ENCODE data around the gene AXL.

The AXL gene

GRCh38 chr19:41206926-41207750 lies 11.9 kb upstream of the AXL start:
- DNase-seq, result no peak

- no peak for DNase-seq
These were observed 4.9 kb upstream of the AXL start for GRCh38 chr19:41214161-41214560.

- DNase-seq, result no peak
These were observed 1.3 kb upstream of the AXL start for GRCh38 chr19:41217741-41218140.

- DNase-seq, result no peak
These were observed 791 bp upstream of the AXL start for GRCh38 chr19:41218249-41218614.

- no peak for DNase-seq
These were observed 1.0 kb downstream of the AXL start for GRCh38 chr19:41219924-41220567.

GRCh38 chr19:41220811-41221210 lies 1.8 kb downstream of the AXL start:
- peak; percentile 60 for DNase-seq

- DNase-seq, result no peak
These were observed 2.6 kb downstream of the AXL start for GRCh38 chr19:41221514-41222205.

- DNase-seq, result no peak
These were observed 3.2 kb downstream of the AXL start for GRCh38 chr19:41222240-41222639.

GRCh38 chr19:41223431-41224234 lies 4.6 kb downstream of the AXL start:
- no peak for DNase-seq

- no peak for DNase-seq
These were observed 5.6 kb downstream of the AXL start for GRCh38 chr19:41224632-41225031.

GRCh38 chr19:41225238-41226052 lies 6.4 kb downstream of the AXL start:
- DNase-seq, result peak; percentile 86

- DNase-seq, result peak; percentile 51
These were observed 7.2 kb downstream of the AXL start for GRCh38 chr19:41226053-41226873.

GRCh38 chr19:41226874-41227390 lies 7.9 kb downstream of the AXL start:
- no peak for DNase-seq

GRCh38 chr19:41228486-41228885 lies 9.5 kb downstream of the AXL start:
- DNase-seq, result no peak

GRCh38 chr19:41229338-41229737 lies 10.3 kb downstream of the AXL start:
- peak; percentile 39 for DNase-seq

GRCh38 chr19:41230067-41230857 lies 11.2 kb downstream of the AXL start:
- no peak for DNase-seq

GRCh38 chr19:41232686-41233085 lies 13.7 kb downstream of the AXL start:
- no peak for DNase-seq

GRCh38 chr19:41233748-41234240 lies 14.8 kb downstream of the AXL start:
- DNase-seq, result peak; percentile 100

- DNase-seq, result peak; percentile 23
These were observed 15.6 kb downstream of the AXL start for GRCh38 chr19:41234512-41235168.

All from MV-4-11 (cell line).